Mesenteric fat pad (tissue), 1 donor: ENCODE measurements around the gene KDM5A. TPM values are rescaled to one million over a fixed set of nuclear protein-coding genes. Genes with fewer than 3 reads are reported as not detected.
"Not testable (repeated sequence)": the region's sequence is repeated elsewhere in the genome, so short reads cannot be mapped to it uniquely, and the experiment has no call there.

Source experiments
- DNase-seq: peaks from one replicate; pipeline ENCODE4 v3.0.0-alpha.2; 2020; ENCODE audit warnings: low spot score
- total RNA-seq: library from RNA; stranded (reverse); fragmentation: NEBNext Ultra II Directional; extraction: Animal tissue kit (Norgen Biotek cat#: 25700); gene quantifications from one replicate; pipeline ENCODE4 v1.2.1, GENCODE V29; 2021
- donor health status: DM: yes; HTN: yes; CAD: no.

KDM5A gene
- total RNA-seq, 1 donor from 2014 or later: 53.0 TPM

GRCh38 chr12:241266-241665 lies 147.9 kb downstream of the KDM5A start:
- no peak for DNase-seq

- DNase-seq: no peak
Measured at GRCh38 chr12:240566-240965, 148.6 kb downstream of the KDM5A start.

- DNase-seq: peak; percentile 35
Measured at GRCh38 chr12:238736-239398, 150.3 kb downstream of the KDM5A start.

GRCh38 chr12:238116-238515 lies 151.0 kb downstream of the KDM5A start:
- peak; percentile 55 for DNase-seq

GRCh38 chr12:237026-237815 lies 151.9 kb downstream of the KDM5A start:
- peak; percentile 88 for DNase-seq

GRCh38 chr12:236445-236844 lies 152.7 kb downstream of the KDM5A start:
- DNase-seq: no peak

GRCh38 chr12:235967-236366 lies 153.2 kb downstream of the KDM5A start:
- not testable (repeated sequence) for DNase-seq

- peak; percentile 71 for DNase-seq
Measured at GRCh38 chr12:234891-235415, 154.2 kb downstream of the KDM5A start.

GRCh38 chr12:234019-234418 lies 155.1 kb downstream of the KDM5A start:
- peak; percentile 30 for DNase-seq

GRCh38 chr12:233615-233968 lies 155.5 kb downstream of the KDM5A start:
- no peak for DNase-seq

- DNase-seq: peak; percentile 77
Measured at GRCh38 chr12:232731-233614, 156.1 kb downstream of the KDM5A start.

GRCh38 chr12:230925-231671 lies 158.0 kb downstream of the KDM5A start:
- peak; percentile 35 for DNase-seq

Other genes starting within 250 kb of the KDM5A start
- 3.4 TPM for gene SLC6A12, start 175.2 kb downstream of the KDM5A start, total RNA-seq
- not detected for gene SLC6A13, start 126.5 kb downstream of the KDM5A start, total RNA-seq
- 7.9 TPM for gene CCDC77, start 12.3 kb upstream of the KDM5A start, total RNA-seq
- gene B4GALNT3, start 70.6 kb upstream of the KDM5A start, total RNA-seq: 0.61 TPM